ENCODE results near the gene C20orf202. TPM values are rescaled to one million over a fixed set of nuclear protein-coding genes. Genes with fewer than 3 reads are reported as not detected.

Gene C20orf202
- total RNA-seq, 1 donor from 2014 or later = not detected

DNA sequence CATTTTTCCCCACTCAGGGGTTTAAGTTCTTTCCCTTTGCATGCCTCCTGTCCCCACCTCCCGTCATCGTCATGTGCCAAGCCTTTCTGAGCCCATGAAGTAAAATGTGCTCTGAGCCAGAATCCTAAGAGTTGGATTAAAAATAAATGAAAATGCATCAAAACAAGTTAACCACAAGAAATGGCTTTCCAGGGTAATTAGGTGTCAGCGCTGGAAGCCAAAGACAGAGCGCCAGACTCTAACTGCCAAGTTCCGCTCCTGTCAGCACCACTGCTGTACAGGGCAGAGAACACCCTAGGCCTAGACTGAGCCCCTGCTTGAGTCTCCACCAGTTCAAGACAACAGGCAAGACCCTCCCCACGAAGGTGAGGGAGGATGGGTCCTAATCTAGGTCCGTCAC lies 5.5 kb upstream of the C20orf202 start:
- no peak for DNase-seq
- H3K9me3 Mint-ChIP-seq (ENCODE audit: unreplicated experiment) = no peaks in the 10 kb centered on the region
- no peaks in the 10 kb centered on the region for H3K4me1 Mint-ChIP-seq (ENCODE audit: low read depth, unreplicated experiment)
- peaks cover 5% of the 10 kb centered on the region for H3K27me3 Mint-ChIP-seq (ENCODE audit: unreplicated experiment)
- no peak for TF ChIP-seq CTCF (IDR thresholded peaks at IDR 0.05; ENCODE audit: partially characterized antibody, unreplicated experiment)
- no peak overlapping the region for H3K27ac Mint-ChIP-seq (ENCODE audit: unreplicated experiment)
- peaks cover 5% of the 10 kb centered on the region for H3K36me3 Mint-ChIP-seq (ENCODE audit: unreplicated experiment)
- H3K4me3 Mint-ChIP-seq (ENCODE audit: unreplicated experiment) = no peak overlapping the region

DNA sequence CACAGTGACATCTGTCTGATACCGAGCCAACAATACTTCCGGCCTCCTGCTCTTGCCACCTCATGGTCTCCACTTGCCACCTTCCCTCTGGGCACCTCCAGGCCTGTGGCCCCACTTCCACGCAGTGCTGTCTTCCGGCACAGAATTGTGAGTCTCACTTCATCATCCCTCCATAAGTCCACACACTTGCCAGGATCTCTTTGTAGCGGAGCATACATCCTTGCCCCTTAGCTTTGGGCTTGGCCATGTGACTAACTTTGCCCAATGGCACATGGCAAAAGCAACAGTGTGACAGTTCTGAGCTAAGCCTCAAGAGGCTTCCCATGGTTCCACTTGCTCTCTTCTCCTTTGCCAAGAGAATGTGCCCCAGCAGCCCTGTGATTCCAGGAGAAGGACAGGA lies 4.5 kb upstream of the C20orf202 start:
- Mint-ChIP-seq H3K4me1 (ENCODE audit: low read depth, unreplicated experiment) (peaks cover 5% of the 10 kb centered on the region), H3K36me3 (ENCODE audit: unreplicated experiment) (peaks cover 5% of the 10 kb centered on the region), H3K27me3 (ENCODE audit: unreplicated experiment) (peaks cover 5% of the 10 kb centered on the region), H3K27ac (ENCODE audit: unreplicated experiment) (no peak overlapping the region), H3K4me3 (ENCODE audit: unreplicated experiment) (no peak overlapping the region), H3K9me3 (ENCODE audit: unreplicated experiment) (no peaks in the 10 kb centered on the region)
- TF ChIP-seq CTCF (IDR thresholded peaks at IDR 0.05; ENCODE audit: partially characterized antibody, unreplicated experiment) = no peak
- DNase-seq = no peak

GRCh38 chr20:1199212-1199873 lies 3.9 kb upstream of the C20orf202 start:
- no peak overlapping the region for H3K4me3 Mint-ChIP-seq (ENCODE audit: unreplicated experiment)
- H3K9me3 Mint-ChIP-seq (ENCODE audit: unreplicated experiment) = no peaks in the 10 kb centered on the region
- peaks cover 5% of the 10 kb centered on the region for H3K27me3 Mint-ChIP-seq (ENCODE audit: unreplicated experiment)
- peaks cover 5% of the 10 kb centered on the region for H3K36me3 Mint-ChIP-seq (ENCODE audit: unreplicated experiment)
- no peak overlapping the region for H3K27ac Mint-ChIP-seq (ENCODE audit: unreplicated experiment)
- H3K4me1 Mint-ChIP-seq (ENCODE audit: low read depth, unreplicated experiment) = peaks cover 8% of the 10 kb centered on the region
- no peak for DNase-seq
- TF ChIP-seq CTCF (IDR thresholded peaks at IDR 0.05; ENCODE audit: partially characterized antibody, unreplicated experiment) = no peak

DNA sequence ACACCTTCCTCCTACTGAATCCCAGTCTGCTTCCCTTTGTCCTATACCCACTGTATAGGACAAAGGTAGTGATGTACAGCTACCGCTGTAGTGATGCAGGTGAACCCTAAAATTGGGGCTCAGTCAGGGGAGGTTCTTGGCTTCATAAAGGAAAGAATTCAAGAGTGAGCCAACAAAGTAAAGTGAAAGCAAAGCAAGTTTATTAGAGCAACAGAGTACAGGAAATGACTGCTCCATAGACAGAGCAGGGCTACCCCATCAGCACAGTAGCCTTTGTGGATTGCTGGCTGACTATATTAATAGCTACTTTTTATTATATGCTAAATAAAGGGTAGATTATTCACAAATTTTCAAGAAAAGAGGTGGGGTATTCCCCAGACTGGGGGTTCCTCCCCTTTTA lies 3.3 kb upstream of the C20orf202 start:
- Mint-ChIP-seq H3K36me3 (ENCODE audit: unreplicated experiment) (peaks cover 5% of the 10 kb centered on the region), H3K27me3 (ENCODE audit: unreplicated experiment) (peaks cover 5% of the 10 kb centered on the region), H3K4me1 (ENCODE audit: low read depth, unreplicated experiment) (peaks cover 8% of the 10 kb centered on the region), H3K4me3 (ENCODE audit: unreplicated experiment) (no peak overlapping the region), H3K9me3 (ENCODE audit: unreplicated experiment) (no peaks in the 10 kb centered on the region), H3K27ac (ENCODE audit: unreplicated experiment) (no peak overlapping the region)
- TF ChIP-seq CTCF (IDR thresholded peaks at IDR 0.05; ENCODE audit: partially characterized antibody, unreplicated experiment) = no peak
- DNase-seq = no peak

DNA sequence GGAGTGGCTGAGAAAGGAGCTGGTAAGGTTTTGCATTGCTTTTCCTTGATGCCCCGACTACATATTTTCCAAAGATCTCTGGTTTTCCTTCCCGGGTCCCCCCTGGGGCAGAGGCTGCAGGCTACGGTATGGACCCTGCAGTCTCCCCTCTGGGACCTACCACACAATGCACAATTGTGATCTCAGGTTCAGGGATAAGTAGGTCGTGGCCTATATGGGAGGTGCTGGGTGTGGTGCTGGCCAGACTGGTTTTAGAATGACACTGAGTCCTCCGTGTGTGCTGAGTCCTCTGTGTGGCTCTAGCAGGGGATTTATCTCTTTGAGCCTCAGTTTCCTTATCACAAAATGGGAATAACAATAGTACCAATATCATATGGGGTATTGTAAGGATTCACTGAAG lies 376 bp downstream of the C20orf202 start:
- H3K4me1 Mint-ChIP-seq (ENCODE audit: low read depth, unreplicated experiment) = peaks cover 10% of the 10 kb centered on the region
- DNase-seq = no peak
- H3K9me3 Mint-ChIP-seq (ENCODE audit: unreplicated experiment) = no peaks in the 10 kb centered on the region
- no peaks in the 10 kb centered on the region for H3K36me3 Mint-ChIP-seq (ENCODE audit: unreplicated experiment)
- peaks cover 3% of the 10 kb centered on the region for H3K27me3 Mint-ChIP-seq (ENCODE audit: unreplicated experiment)
- TF ChIP-seq CTCF (IDR thresholded peaks at IDR 0.05; ENCODE audit: partially characterized antibody, unreplicated experiment) = no peak
- no peak overlapping the region for H3K27ac Mint-ChIP-seq (ENCODE audit: unreplicated experiment)
- no peak overlapping the region for H3K4me3 Mint-ChIP-seq (ENCODE audit: unreplicated experiment)

Data from glutamatergic neuron (in vitro differentiated cells).